Measurements from ENCODE around the gene ZNF341.

DNA sequence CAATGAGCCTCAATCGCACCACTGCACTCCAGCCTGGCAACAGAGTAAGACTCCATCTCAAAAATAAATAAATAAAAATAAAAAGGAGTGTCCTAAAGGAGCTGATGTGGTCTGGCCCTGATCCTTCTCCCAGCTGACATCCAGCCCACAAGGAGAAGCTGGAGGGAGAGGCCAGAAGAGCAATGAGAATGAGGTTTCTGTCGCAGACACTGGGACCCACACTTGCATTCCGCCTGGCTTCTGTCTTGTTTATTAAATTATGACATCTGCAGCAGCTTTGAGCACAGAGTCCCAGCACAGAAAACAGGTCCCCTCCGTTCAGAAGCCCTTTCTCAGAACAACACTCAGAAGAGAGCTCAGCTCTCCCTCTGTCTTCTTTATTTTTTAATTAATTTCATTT lies 35.3 kb upstream of the ZNF341 start:
- no peak for TF ChIP-seq GATA2 (IDR thresholded peaks at IDR 0.05; ENCODE audit: low read depth, low read length)
- TF ChIP-seq GATA3 (IDR thresholded peaks at IDR 0.05; ENCODE audit: low read depth, low read length) = no peak
